Activated naive CD4-positive, alpha-beta T cell treated with anti-CD3 and anti-CD28 coated beads, Interleukin-2, amount 50 U/mL, for 24 hours (primary cell): ENCODE data around the gene CHST13.

Source experiments
- H3K27ac Mint-ChIP-seq: one replicate; pipeline ENCODE4 v1.8.0; 2021; ENCODE audit warnings: mild to moderate bottlenecking, mixed read lengths
- H3K27me3 Mint-ChIP-seq: one replicate; pipeline ENCODE4 v1.8.0; 2021; ENCODE audit warnings: mixed read lengths
- H3K36me3 Mint-ChIP-seq: one replicate; pipeline ENCODE4 v1.8.0; 2021; ENCODE audit warnings: mixed read lengths
- H3K4me1 Mint-ChIP-seq: one replicate; pipeline ENCODE4 v1.8.0; 2021; ENCODE audit warnings: mixed read lengths
- H3K4me3 Mint-ChIP-seq: one replicate; pipeline ENCODE4 v1.8.0; 2021; ENCODE audit warnings: mild to moderate bottlenecking, mixed read lengths
- H3K9me3 Mint-ChIP-seq: one replicate; pipeline ENCODE4 v1.8.0; 2021; ENCODE audit warnings: mixed read lengths

Gene CHST13

DNA sequence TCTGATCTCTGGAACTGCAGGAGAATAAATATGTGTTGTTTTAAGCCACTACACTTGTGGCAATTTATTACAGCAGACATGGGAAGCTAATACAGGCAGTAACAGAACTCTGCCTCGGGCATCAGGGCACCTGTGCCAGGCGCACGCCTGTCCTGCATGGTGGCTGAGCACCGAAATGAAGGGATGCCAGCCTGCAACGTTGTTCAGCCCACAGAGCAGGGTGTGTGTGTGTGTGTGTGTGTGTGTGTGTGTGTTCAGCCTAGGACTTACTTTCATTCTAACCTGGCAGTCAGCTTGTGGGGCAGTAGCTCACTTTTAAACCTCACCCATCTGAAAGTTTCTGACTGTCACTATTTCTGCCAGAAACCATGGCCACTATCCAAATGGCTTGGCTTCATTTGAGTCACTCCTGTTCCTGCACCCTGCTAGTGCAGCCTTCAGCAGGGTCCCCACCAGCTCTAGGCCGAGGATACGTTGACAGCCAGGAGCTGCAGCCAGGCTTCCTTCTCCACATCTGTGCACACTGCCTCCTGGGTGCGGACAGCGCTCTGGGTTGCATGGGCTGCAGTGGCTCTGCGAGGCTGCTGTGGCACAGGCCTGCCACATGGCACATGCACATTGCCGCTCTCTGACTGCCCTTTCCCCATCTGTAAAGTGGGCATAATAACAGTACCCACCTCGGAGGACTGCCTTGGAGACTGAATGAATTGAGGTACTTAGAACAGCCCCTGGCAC, 10.9 kb upstream of the CHST13 start:
- Mint-ChIP-seq H3K4me3 (no peak overlapping the region), H3K4me1 (no peaks in the 10 kb centered on the region), H3K27ac (no peak overlapping the region), H3K9me3 (no peaks in the 10 kb centered on the region), H3K27me3 (no peaks in the 10 kb centered on the region), H3K36me3 (no peaks in the 10 kb centered on the region)

DNA sequence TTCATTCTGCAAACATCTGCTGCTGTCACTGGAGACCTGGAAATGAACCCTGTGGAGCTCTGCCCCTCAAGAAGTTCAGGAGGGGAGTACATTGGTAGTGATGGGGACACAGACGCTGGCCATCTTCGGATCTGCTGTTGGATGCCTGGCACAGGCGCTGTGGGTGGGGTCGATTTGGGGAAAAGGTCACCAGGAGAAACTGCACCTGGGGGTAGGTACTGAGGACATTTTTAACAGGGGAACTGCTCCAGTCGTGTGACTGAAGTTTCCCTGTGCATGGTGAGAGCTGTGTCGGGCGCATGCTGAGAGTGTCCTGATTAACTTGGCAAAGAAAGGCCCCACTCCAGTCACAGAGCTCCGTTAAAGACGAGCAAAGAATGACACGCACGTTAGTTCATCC, 9.8 kb upstream of the CHST13 start:
- Mint-ChIP-seq H3K9me3 (no peaks in the 10 kb centered on the region), H3K27ac (no peak overlapping the region), H3K4me3 (no peak overlapping the region), H3K27me3 (no peaks in the 10 kb centered on the region), H3K36me3 (no peaks in the 10 kb centered on the region), H3K4me1 (no peaks in the 10 kb centered on the region)

- no peak overlapping the region for H3K27ac Mint-ChIP-seq
- no peaks in the 10 kb centered on the region for H3K4me1 Mint-ChIP-seq
- H3K27me3 Mint-ChIP-seq: no peaks in the 10 kb centered on the region
- H3K4me3 Mint-ChIP-seq: no peak overlapping the region
- H3K9me3 Mint-ChIP-seq: no peaks in the 10 kb centered on the region
- no peaks in the 10 kb centered on the region for H3K36me3 Mint-ChIP-seq
Observed at GRCh38 chr3:126515066-126515706, 8.8 kb upstream of the CHST13 start.

DNA sequence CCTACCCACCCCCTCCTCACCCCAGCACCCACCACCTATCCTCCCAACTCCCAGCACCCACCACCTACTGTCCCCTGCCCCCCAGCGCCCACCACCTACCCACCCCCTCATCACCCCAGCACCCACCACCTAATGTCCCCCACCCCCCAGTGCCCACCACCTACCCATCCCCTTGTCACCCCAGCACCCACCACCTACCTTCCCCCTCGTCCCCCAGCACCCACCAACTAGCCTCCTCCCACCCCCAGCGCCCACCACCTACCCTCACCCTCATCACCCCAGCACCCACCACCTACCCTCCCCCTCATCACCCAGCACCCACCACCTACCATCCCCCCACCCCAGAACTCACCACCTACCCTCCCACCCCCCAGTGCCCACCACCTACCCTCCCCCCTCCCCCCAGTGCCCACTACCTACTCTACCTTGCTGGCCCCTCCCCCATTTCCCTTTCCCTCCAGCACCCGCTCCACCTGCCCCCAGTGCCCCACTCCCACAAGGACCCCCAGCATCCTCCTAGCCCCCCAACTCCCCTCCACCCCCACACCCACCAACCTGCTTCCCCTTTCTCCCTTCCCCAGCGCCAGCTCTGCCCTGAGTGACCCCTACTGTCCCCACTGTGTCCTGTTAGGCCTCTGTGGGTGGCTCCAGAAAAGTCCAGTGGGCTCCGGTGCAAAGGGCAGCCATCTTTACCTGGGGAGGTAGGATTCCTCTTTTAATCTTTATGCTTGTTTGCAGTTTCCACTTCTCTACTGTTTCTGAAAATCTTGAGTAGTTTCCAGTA, 7.6 kb upstream of the CHST13 start:
- Mint-ChIP-seq H3K27ac (no peak overlapping the region), H3K4me3 (no peak overlapping the region), H3K9me3 (no peaks in the 10 kb centered on the region), H3K27me3 (no peaks in the 10 kb centered on the region), H3K36me3 (no peaks in the 10 kb centered on the region), H3K4me1 (no peaks in the 10 kb centered on the region)

DNA sequence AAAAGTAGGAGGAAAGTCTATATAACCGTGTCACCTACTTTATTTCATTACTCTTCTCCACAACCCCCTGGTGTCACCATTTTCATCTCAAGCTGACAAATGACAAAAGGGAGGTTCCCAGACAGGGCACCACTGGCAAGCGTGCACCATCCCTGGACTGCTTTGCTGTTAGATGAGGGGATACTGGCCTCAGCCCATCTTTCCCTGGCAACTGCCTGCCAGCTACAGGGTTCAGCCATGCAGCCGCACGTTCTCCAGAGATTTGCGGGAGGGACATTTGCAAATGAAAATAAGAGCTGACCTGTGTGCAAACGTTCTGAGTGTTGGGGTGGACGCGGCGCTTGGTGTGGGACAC, 7.0 kb upstream of the CHST13 start:
- Mint-ChIP-seq H3K4me1 (no peaks in the 10 kb centered on the region), H3K9me3 (no peaks in the 10 kb centered on the region), H3K27me3 (no peaks in the 10 kb centered on the region), H3K36me3 (no peaks in the 10 kb centered on the region), H3K4me3 (no peak overlapping the region), H3K27ac (no peak overlapping the region)

- H3K4me1 Mint-ChIP-seq: no peaks in the 10 kb centered on the region
- H3K4me3 Mint-ChIP-seq: no peak within 1 kb of the TSS
- no peaks in the 10 kb centered on the region for H3K36me3 Mint-ChIP-seq
- peaks cover 3% of the 10 kb centered on the region for H3K27me3 Mint-ChIP-seq
- H3K9me3 Mint-ChIP-seq: no peaks in the 10 kb centered on the region
- H3K27ac Mint-ChIP-seq: no peak within 1 kb of the TSS
Observed at GRCh38 chr3:126517291-126517951, 6.5 kb upstream of the CHST13 start, which contains the start of gene UROC1. TSS of gene UROC1 (minus strand) at chr3:126517773. CDS start at chr3:126517719, 54 bp downstream.

DNA sequence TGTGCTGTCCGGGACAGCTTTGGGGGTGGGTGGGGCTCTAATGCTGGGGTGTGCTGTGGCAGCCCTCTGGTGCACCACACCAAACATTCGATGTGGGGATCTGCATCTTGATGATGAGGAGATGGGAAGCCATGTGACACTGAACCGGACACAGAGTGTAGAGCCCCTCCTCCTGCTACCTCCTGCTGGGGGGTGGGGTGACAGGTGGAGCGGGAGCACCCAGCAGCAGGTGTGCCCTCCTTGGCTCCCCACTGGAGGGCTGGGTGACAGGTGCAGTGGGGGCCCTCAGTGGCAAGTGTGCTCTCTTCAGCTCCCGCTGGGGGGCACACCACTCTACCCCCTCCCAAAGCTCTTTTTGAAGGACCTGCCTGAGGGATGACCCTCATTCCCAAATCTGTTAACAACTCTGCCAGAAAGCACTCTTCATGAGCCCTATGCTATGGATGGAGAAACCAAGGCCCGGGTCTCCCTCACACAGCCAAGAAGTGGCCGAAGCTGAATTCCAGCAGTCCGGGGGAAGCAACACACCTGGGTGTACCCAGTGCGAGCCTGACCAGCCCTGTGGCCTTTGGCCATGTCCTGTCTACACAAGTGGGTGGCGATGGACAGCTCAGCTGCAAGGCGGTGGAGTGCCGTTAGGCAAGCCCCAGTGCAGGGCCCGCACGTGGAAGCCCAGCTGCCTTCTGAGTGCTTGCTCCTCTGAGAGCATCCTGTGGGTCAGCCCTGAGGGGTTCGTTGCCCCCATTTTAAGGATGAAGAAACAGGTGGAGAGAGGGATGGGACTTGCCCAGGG, 5.8 kb upstream of the CHST13 start:
- Mint-ChIP-seq H3K9me3 (no peaks in the 10 kb centered on the region), H3K27ac (no peak overlapping the region), H3K4me1 (no peaks in the 10 kb centered on the region), H3K36me3 (no peaks in the 10 kb centered on the region), H3K27me3 (peaks cover 4% of the 10 kb centered on the region), H3K4me3 (no peak overlapping the region)

- Mint-ChIP-seq H3K27ac (no peak overlapping the region), H3K4me1 (no peaks in the 10 kb centered on the region)
Observed at GRCh38 chr3:126518779-126519177, 5.2 kb upstream of the CHST13 start.

GRCh38 chr3:126519506-126520455, 4.2 kb upstream of the CHST13 start:
- Mint-ChIP-seq H3K4me1 (no peaks in the 10 kb centered on the region), H3K4me3 (no peak overlapping the region), H3K27me3 (peaks cover 9% of the 10 kb centered on the region), H3K27ac (no peak overlapping the region), H3K9me3 (no peaks in the 10 kb centered on the region), H3K36me3 (no peaks in the 10 kb centered on the region)

More at GRCh38 chr3:126518779-126519177, 5.2 kb upstream of the CHST13 start:
- Mint-ChIP-seq H3K4me3 (no peak overlapping the region), H3K36me3 (no peaks in the 10 kb centered on the region), H3K27me3 (peaks cover 8% of the 10 kb centered on the region), H3K9me3 (no peaks in the 10 kb centered on the region)

DNA sequence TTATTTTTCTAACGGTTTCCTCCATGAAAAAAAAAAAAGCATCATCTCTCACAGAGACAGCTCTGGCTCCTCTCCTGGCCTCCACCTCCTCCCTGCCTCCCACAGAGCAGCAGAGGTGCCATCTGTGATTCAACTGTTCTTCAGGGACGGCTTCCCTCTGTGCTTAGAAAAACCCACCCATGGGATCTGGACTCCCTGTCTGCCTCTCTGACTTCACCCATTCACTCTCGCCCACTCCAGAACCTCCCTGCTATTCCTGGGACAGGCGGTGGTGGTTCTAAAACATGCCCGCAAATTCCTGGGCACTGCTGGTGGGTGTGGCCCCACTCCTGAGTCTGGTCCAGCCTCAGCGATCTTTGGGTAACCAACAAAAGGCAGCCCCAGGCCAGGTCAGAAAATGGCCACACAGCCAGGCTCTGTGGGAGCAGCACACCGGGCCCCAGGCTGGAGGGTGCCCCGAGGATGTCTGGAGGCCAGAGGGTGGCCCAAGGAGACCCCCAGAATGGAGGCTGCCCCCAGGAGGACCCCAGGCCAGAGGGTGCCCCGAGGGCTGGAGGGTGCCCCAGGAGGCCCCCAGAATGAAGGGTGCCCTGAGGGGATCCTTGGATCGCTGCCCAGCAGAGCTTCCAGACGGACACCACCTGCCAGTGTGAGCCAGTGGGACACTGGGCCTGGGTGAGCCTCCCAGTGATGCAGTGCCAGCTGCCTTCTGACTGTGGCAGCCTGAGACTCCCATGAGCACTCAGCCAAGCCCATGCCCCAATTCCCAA, 2.6 kb upstream of the CHST13 start:
- Mint-ChIP-seq H3K9me3 (no peaks in the 10 kb centered on the region), H3K4me3 (no peak overlapping the region), H3K27ac (no peak overlapping the region), H3K36me3 (no peaks in the 10 kb centered on the region), H3K27me3 (peaks cover 13% of the 10 kb centered on the region), H3K4me1 (no peaks in the 10 kb centered on the region)

DNA sequence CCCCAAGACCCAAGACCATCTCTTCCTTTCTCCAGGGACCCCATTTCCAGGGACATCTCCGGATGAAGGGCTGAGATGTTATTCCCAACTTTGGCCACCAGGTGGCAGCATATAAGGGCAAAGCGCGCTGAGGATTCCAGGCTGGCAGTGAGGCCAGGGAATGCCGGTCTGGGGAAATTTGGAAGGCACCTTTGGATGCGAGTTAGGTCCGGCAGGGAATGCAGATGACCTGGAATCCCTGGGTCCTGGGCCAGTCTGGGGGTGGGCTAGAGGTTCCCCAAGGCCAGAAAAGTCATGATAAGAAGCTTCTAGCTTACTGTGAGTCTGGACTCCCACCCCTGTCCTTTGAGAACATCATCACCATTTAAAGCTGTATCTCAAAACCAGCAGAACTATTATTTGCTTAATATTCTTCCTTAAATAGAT, 1.6 kb upstream of the CHST13 start:
- Mint-ChIP-seq H3K27ac (peak overlapping the region; percentile 46), H3K4me1 (no peaks in the 10 kb centered on the region), H3K36me3 (no peaks in the 10 kb centered on the region)

GRCh38 chr3:126524429-126524988, 554 bp downstream of the CHST13 start:
- H3K27me3 Mint-ChIP-seq: peaks cover 13% of the 10 kb centered on the region
- H3K4me1 Mint-ChIP-seq: no peaks in the 10 kb centered on the region
- H3K36me3 Mint-ChIP-seq: no peaks in the 10 kb centered on the region
- no peaks in the 10 kb centered on the region for H3K9me3 Mint-ChIP-seq
- no peak overlapping the region for H3K4me3 Mint-ChIP-seq
- H3K27ac Mint-ChIP-seq: no peak overlapping the region

More for the DNA sequence above, 1.6 kb upstream of the CHST13 start:
- no peaks in the 10 kb centered on the region for H3K9me3 Mint-ChIP-seq
- H3K27me3 Mint-ChIP-seq: peaks cover 13% of the 10 kb centered on the region
- no peak overlapping the region for H3K4me3 Mint-ChIP-seq

DNA sequence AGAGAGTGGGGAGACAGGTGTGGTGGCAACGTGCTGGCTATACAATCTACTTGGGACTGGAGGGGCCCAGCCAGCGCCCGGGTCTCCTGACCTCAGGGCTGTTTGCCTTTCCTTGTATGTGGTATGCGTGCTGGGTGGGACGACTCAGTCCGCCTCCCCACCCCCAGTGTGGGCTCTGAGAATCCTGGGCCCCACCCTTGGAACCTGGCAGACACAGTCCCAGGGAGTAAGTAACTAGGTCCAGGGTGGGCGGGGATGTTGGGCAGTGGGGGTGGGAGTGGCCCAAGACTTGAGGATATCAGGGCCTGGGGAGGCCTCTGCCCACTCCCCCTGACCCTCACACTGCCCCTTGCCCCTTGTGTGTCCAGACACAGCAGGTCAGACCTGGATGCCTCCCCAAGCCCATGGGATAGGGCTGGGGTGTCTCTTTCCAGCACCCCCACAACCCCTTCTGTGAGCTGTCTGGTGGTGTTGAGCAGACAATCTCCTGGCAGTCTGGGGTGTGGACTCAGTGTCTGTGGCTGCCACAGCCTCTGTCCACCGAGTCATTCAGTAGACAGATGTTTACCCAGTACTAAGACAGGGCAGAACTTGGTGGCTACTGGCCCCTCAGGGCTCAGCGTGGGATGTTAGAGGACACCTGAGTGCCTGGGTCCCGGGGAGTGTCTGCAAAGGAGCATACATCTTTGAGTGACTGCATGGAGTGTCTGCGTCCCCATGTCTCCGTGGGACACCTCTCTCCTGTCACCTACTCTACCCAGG, 1.3 kb downstream of the CHST13 start:
- no peak overlapping the region for H3K4me3 Mint-ChIP-seq
- H3K36me3 Mint-ChIP-seq: no peaks in the 10 kb centered on the region
- no peak overlapping the region for H3K27ac Mint-ChIP-seq
- no peaks in the 10 kb centered on the region for H3K9me3 Mint-ChIP-seq
- no peaks in the 10 kb centered on the region for H3K4me1 Mint-ChIP-seq
- H3K27me3 Mint-ChIP-seq: peaks cover 13% of the 10 kb centered on the region
